Measurements from ENCODE around the gene TNKS1BP1.
"Not testable (repeated sequence)": the region's sequence is repeated elsewhere in the genome, so short reads cannot be mapped to it uniquely, and the experiment has no call there.

TNKS1BP1 gene

DNA sequence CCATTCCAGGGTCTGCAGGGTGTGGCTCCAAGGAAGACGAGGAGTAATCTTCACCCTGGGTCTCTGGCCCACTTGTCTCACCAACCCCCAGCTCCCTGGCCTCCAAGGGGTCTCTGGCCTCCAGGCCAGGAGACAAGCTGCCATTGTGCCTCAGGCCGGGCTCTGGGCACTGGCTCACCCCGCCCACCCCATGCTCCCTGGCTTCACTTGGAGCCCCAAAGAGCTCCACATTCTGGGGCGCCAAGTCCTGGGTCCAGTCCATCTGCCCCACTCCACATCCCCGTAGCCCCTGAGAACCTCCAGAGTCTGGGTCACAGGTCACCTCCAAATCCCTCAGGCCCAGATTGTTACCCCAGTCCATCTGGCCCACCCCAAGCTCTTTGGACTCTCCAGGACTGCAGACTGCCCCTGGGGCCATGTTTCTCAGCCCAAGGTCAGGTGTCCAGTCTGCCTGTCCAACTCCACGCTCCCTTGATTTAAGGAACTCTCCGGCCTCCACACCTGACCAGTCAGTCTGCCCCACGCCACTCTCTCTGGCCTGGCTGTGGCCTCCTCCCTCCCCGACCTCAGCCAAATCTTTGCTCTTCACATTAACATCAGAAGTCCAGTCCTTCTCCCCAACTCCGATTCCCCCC is 16.2 kb downstream of the TNKS1BP1 start:
- DNase-seq = no peak

GRCh38 chr11:57307666-57308270 is 17.0 kb downstream of the TNKS1BP1 start:
- no peak for DNase-seq

GRCh38 chr11:57306940-57307565 is 17.7 kb downstream of the TNKS1BP1 start:
- DNase-seq = no peak

- no peak for DNase-seq
Observed at GRCh38 chr11:57306161-57306876, 18.4 kb downstream of the TNKS1BP1 start.

- DNase-seq = no peak
Observed at GRCh38 chr11:57305523-57305922, 19.2 kb downstream of the TNKS1BP1 start.

DNA sequence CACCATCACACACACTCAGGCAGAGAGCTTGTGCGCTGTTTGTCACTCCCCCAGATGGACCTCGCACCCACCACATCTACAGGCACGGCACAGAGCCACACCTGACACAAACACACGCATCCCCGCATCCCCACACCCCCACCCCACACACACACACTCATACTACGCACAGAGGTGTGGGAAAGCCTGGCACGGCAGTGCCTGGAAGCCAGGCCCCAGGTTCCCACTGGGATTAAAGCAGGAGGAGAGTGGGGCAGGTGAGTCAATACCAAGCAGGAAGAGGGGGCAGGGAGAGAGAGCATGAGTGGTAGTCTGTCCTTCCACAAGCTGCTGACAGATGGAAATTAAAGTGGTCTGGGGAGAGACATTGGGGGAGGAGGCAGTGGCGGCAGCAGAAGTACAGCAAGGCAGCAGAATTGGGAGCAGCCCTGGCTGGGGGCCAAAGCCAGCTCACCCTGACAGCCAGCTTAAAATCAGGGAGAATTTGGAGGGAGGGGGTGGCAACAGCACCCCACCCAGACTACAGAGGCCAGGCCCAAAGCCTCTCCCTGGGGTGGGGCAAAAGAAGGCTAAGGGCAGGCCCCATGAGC is 20.7 kb downstream of the TNKS1BP1 start:
- DNase-seq = peak; percentile 63

GRCh38 chr11:57303280-57303989 is 21.3 kb downstream of the TNKS1BP1 start:
- peak; percentile 53 for DNase-seq

GRCh38 chr11:57302489-57302888 is 22.3 kb downstream of the TNKS1BP1 start:
- DNase-seq = no peak

DNA sequence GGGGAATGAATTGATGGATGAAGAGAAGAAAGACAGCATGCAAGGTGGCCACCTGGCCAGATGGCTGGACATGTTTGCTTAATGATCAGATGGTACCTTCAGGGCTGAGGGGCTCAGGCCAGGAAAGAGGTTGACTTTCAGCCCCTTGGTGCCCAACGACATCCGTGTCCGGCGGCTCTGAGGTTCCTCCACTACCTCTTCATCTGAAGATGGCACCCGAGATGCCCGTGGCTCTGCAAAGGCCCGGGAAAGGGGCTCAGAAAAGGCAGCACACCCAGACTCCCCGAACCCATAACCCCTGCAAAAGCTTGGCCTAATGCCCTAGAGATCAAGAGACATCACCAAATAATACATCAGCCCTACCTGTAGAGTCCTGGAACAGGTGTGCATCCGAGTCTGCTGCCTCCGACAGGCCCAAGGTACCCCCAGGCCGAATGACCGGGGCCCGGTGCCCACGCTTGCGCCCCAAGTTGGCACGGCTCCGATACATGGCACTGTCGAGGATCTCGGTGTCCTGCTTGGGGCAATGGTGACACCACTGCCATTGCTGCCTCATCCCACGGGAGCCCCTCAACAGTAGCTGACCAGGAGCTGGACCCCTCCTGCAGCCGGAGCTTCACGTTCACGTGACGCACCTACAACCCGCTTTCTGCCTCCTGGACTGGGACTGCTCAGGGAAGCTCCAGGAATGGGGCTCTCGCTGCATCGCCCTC is 22.9 kb downstream of the TNKS1BP1 start:
- no peak for DNase-seq

DNA sequence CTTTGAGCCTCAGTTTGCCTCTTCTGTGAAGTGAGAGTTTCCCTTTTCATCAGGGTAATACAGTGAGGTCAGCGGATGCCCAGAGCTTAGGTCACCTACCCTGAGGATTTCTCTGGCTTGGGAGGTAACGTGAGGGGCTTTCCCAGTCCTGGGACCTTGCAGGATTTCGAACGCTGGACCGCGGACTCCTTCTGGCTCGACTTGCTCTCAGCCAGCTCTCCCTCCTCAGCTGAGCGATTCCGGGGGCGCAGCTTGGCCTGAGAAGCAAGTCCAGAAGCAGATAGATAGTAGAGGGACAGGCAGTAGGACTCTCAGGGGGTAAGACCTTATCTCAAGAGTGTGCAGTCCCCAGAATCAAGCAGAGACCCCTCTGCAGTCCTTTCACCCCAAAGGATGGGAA is 24.0 kb downstream of the TNKS1BP1 start:
- no peak for DNase-seq

GRCh38 chr11:57299150-57299737 is 25.5 kb downstream of the TNKS1BP1 start:
- no peak for DNase-seq

- no peak for DNase-seq
Observed at GRCh38 chr11:57297221-57297620, 27.5 kb downstream of the TNKS1BP1 start.

DNA sequence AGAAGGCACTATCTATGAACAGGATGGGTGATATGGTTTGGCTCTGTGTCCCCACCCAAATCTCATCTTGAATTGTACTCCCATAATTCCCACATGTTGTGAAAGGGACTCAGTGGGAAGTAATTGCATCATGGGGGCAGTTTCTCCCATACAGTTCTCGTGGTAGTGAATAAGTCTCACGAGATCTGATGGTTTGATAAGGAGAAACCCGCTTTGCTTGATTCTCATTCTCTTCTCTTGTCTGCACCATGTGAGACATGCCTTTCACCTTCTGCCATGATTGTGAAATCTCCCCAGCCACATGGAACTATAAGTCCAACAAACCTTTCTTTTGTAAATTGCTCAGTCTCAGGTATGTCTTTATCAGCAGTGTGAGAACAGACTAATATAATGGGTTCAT is 28.5 kb downstream of the TNKS1BP1 start:
- DNase-seq = not testable (repeated sequence)

- DNase-seq = no peak
Observed at GRCh38 chr11:57294225-57295131, 30.3 kb downstream of the TNKS1BP1 start.

- no peak for DNase-seq
Observed at GRCh38 chr11:57290288-57290687, 34.5 kb downstream of the TNKS1BP1 start.

DNA sequence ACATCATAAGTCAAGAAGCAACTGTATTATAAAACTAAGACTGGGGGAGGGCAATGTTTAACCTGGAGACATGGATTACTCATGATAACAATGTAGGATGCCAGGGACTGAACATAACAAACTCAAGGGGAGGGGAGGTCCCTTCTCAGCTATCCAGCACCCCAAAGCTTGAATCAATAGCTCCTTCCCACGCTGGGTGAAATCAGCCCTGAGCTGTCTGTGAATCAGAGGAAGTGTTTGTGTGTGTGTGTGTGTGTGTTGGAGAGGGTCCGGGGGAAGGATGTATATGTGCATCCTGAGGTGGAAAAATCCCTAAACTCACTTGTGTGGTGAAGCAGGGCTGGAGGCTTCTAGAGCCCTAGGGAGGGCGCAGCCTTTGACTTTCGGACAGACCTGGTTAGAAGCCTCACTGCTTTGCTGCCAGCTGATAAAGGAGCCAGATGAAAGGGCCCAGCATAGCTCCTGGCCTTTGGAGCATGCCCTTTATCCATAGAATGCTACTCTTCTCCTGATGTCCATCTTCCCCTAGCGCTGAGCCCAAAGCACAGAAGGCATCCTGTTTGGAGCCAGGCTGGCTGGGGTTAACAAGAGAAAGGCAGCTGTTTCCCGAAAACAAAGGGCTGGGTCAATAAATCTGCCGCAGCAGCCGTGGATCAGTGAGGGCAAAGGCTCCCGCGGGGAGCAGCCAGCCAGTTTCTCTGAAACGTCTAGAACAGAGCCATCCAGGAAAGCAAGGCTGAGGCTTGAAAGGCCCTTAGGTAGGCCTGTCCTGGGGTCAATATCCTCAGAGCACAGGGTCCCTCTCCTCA is 35.8 kb downstream of the TNKS1BP1 start:
- peak; percentile 40 for DNase-seq

DNA sequence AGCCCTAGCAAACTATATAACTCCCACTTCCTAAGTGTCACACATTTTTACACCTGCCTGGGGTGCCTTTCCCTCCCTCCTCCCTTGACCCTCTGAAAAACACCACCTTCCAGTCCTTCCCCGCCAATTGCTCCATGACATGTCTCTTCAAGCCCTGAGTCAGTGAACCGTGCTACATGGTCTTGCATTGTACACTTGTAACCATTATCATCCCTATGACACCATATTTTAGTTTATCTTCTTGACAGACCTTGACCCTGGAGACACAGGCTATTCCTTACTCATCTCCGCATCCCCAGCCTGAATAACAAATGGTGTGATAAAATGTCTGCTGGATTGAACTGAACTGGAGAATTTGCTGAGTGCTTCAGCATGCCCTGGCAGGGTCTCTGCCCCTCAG is 36.9 kb downstream of the TNKS1BP1 start:
- DNase-seq = no peak

DNA sequence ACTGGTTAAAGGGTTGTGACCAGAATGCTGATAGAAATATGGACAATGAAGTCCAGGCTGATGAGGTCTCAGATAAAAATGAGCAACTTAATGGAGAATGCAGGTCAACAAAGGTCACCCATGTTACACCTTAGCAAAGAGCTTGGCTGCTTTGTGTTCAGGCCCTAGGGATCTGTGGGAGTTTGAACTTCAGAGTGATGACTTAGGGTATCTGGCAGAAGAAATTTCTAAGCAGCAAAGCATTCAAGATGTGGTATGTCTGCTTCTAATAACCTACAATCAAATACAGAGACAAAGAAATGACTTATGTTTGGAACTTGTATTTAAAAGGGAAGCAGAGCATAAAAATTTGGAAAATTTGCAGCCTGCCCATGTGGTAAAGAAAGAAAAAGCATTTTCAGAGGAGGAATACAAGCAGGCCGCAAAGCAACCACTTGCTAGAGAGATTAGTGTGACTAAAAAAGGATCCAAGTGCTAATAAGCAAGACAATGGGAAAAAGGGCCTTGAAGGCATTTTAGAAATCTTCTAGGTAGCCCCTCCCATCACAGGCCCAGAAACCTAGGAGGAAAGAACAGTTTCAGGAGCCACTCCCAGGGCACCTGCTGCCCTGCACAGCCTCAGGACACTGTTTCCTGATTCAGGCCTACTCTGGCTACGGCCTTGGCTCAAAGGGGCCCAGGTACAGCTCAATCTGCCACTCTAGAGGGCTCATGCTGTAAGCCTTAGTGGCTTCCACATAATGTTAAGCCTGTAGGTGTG is 41.3 kb downstream of the TNKS1BP1 start:
- DNase-seq = no peak

DNA sequence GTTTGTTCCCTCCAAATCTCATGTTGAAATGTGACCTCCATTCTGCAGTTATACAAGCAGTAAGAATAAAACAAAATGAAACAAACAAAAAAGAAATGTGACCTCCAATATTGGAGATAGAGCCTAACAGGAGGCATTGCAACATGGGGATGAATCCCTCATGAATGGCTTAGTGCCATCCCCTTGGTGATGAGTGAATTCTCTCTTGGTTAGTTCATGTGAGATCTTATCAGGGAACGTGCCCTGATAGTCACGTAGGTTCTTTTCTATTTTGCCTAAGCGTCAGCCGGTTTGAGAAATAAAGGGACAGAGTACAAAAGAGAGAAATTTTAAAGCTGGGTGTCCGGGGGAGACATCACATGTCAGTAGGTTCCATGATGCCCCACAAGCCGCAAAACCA is 43.2 kb downstream of the TNKS1BP1 start:
- not testable (repeated sequence) for DNase-seq

Data from SHP77 treated with DMSO at 0.1 percent for 48 hours (cell line).